OCI-LY1 (cell line): ENCODE results near the gene SRSF7.
A peak's percentile ranks its signal among the peaks of the same experiment; 100 is the strongest.

Experiments used
- H2AFZ ChIP-seq: fragments of 200-600 bp; sonication (generic), shearing (Covaris generic); 2 replicates; pipeline ENCODE4 v1.6.0; 2014; ENCODE audit warnings: antibody characterized with exemption, mild to moderate bottlenecking, low read length
- H3F3A ChIP-seq: fragments of 200-600 bp; sonication (generic), shearing (Covaris generic); 2 replicates; pipeline ENCODE4 v1.6.0; 2014; ENCODE audit warnings: mild to moderate bottlenecking, antibody characterized with exemption, low read length, moderate library complexity; ENCODE audit not compliant: insufficient read depth
- H3K27ac ChIP-seq: fragments of 200-600 bp; sonication (generic); 2 replicates; pipeline ENCODE4 v1.5.1; 2014; ENCODE audit warnings: low read length, mixed run types, mild to moderate bottlenecking, low read depth; ENCODE audit not compliant: poor library complexity, severe bottlenecking
- H3K27me3 ChIP-seq: fragments of 200-600 bp; sonication (generic); 2 replicates; pipeline ENCODE4 v1.6.0; 2014; ENCODE audit warnings: antibody characterized with exemption, mild to moderate bottlenecking, low read length, moderate library complexity; ENCODE audit not compliant: insufficient read depth
- H3K36me3 ChIP-seq: fragments of 200-600 bp; sonication (generic); 2 replicates; pipeline ENCODE4 v1.6.1; 2014; ENCODE audit warnings: mild to moderate bottlenecking, antibody characterized with exemption, low read length, moderate library complexity, mixed read lengths; ENCODE audit not compliant: insufficient read depth
- H3K4me1 ChIP-seq: fragments of 200-600 bp; sonication (generic); 2 replicates; pipeline ENCODE4 v1.5.1; 2014; ENCODE audit warnings: mild to moderate bottlenecking, low read length, moderate library complexity; ENCODE audit not compliant: insufficient read depth, severe bottlenecking
- H3K4me2 ChIP-seq: fragments of 200-600 bp; sonication (generic), shearing (Covaris generic); 2 replicates; pipeline ENCODE4 v1.6.1; 2014; ENCODE audit warnings: low read length
- H3K4me3 ChIP-seq: fragments of 200-600 bp; sonication (generic); 2 replicates; pipeline ENCODE4 v1.5.1; 2014; ENCODE audit warnings: low read length, low read depth, mild to moderate bottlenecking, mixed read lengths; ENCODE audit not compliant: poor library complexity, severe bottlenecking
- H3K79me2 ChIP-seq: fragments of 200-600 bp; shearing (Covaris generic); 2 replicates; pipeline ENCODE4 v1.6.1; 2016; ENCODE audit warnings: mixed run types, low read length, mixed read lengths; ENCODE audit not compliant: insufficient read depth
- H3K9ac ChIP-seq: fragments of 200-600 bp; sonication (generic), shearing (Covaris generic); 2 replicates; pipeline ENCODE4 v1.6.1; 2014; ENCODE audit warnings: mild to moderate bottlenecking, low read length, mixed read lengths
- H3K9me2 ChIP-seq: fragments of 200-600 bp; sonication (generic), shearing (Covaris generic); 2 replicates; pipeline ENCODE4 v1.6.1; 2014; ENCODE audit warnings: low read depth, mild to moderate bottlenecking, low read length, mixed read lengths
- H3K9me3 ChIP-seq: fragments of 200-600 bp; shearing (Covaris generic); 2 replicates; pipeline ENCODE4 v1.6.1; 2014; ENCODE audit warnings: low read length, mixed read lengths
- H4K20me1 ChIP-seq: fragments of 200-600 bp; sonication (generic), shearing (Covaris generic); 2 replicates; pipeline ENCODE4 v1.6.0; 2016; ENCODE audit warnings: mild to moderate bottlenecking, low read length; ENCODE audit not compliant: insufficient read depth
- EZH2 ChIP-seq: fragments of 200-600 bp; sonication (generic), shearing (Covaris generic); IDR thresholded peaks from 2 replicates; pipeline ENCODE4 v1.8.0; 2017; ENCODE audit warnings: borderline replicate concordance, mixed run types, mild to moderate bottlenecking, antibody characterized with exemption, low read length, moderate library complexity, mixed read lengths
- TF ChIP-seq, protein P1 (sequence below): fragments of 200-600 bp; sonication (generic), shearing (Covaris generic); IDR thresholded peaks from 2 replicates; pipeline ENCODE4 v1.5.1; 2017; ENCODE audit warnings: mild to moderate bottlenecking, antibody characterized with exemption, low read length, moderate library complexity, mixed read lengths

Gene SRSF7

DNA sequence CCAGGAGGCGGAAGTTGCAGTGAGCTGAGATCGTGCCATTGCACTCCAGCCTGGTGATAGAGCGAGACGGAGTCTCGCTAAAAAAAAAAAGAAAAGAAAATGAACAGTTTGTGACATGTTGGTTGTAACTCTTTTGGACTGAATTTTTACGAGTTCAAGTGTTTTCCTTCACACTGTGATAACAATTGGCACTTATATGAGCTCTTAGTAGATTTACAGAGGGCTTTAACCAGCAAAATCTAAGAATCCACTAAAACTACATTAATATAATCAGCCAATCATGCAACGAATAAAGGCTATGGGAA, 24.7 kb upstream of the SRSF7 start:
- no peaks in the 10 kb centered on the region for H4K20me1 ChIP-seq
- no peak overlapping the region for H3K27ac ChIP-seq
- no peaks in the 10 kb centered on the region for H3K9me3 ChIP-seq
- peaks cover 6% of the 10 kb centered on the region; the same call in 1 of the 2 replicates for H3K36me3 ChIP-seq
- H3F3A ChIP-seq: no peaks in the 10 kb centered on the region
- H3K9me2 ChIP-seq: no peaks in the 10 kb centered on the region
- peaks cover 8% of the 10 kb centered on the region for H3K79me2 ChIP-seq
- H2AFZ ChIP-seq: 0 out of 2 replicates have a peak overlapping the region, but pooled peaks have one; percentile 37
- no peak overlapping the region for H3K4me2 ChIP-seq
- H3K27me3 ChIP-seq: no peaks in the 10 kb centered on the region
- peaks cover 9% of the 10 kb centered on the region for H3K4me1 ChIP-seq
- TF ChIP-seq EZH2: no peak
- TF ChIP-seq, protein P1, sequence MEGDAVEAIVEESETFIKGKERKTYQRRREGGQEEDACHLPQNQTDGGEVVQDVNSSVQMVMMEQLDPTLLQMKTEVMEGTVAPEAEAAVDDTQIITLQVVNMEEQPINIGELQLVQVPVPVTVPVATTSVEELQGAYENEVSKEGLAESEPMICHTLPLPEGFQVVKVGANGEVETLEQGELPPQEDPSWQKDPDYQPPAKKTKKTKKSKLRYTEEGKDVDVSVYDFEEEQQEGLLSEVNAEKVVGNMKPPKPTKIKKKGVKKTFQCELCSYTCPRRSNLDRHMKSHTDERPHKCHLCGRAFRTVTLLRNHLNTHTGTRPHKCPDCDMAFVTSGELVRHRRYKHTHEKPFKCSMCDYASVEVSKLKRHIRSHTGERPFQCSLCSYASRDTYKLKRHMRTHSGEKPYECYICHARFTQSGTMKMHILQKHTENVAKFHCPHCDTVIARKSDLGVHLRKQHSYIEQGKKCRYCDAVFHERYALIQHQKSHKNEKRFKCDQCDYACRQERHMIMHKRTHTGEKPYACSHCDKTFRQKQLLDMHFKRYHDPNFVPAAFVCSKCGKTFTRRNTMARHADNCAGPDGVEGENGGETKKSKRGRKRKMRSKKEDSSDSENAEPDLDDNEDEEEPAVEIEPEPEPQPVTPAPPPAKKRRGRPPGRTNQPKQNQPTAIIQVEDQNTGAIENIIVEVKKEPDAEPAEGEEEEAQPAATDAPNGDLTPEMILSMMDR: no peak
- H3K4me3 ChIP-seq: no peak overlapping the region
- no peak overlapping the region for H3K9ac ChIP-seq

DNA sequence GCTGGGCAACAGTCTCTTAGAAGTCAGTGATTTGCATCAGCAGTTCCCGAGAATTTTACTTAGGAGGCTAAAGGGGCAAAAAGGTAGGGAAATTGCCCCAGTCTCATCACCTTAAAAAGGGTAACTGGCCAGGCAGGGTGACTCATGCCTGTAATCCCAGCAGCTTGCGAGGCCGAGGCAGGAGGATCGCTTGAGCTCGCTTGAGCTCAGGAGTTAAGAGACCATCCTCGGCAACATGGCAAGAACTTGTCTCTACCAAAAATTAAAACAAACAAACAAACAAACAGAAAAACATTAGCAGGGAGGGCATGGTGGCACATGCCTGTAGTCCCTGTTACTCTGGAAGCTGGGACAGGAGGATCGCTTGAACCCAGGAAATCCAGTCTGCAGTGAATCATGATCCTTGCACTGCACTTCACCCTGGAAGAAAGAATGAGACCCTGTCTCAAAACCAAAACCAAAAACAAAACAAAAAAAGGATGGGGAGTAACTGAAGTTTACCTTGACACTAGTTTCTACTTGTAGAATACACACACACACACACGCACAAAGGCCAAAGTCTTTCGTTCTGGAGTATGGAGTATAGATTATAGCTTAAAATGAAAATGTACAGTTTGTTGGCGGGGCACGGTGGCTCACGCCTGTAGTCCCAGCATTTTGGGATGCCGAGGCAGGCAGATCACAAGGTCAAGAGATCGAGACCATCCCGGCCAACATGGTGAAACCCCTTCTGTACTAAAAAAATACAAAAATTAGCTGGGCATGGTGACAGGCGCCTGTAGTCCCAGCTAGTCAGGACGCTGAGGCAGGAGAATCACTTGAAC, 24.1 kb upstream of the SRSF7 start:
- no peaks in the 10 kb centered on the region for H3K9me3 ChIP-seq
- H3K79me2 ChIP-seq: peaks cover 8% of the 10 kb centered on the region
- H3K9ac ChIP-seq: no peak overlapping the region
- 0 out of 2 replicates have a peak, but pooled peaks cover under 1% of the 10 kb centered on the region for H3K36me3 ChIP-seq
- H3K27me3 ChIP-seq: no peaks in the 10 kb centered on the region
- TF ChIP-seq EZH2: no peak
- TF ChIP-seq, protein P1: no peak
- H3K9me2 ChIP-seq: no peaks in the 10 kb centered on the region
- no peak overlapping the region for H3K4me2 ChIP-seq
- no peak overlapping the region for H3K4me3 ChIP-seq
- no peaks in the 10 kb centered on the region for H4K20me1 ChIP-seq
- H3F3A ChIP-seq: no peaks in the 10 kb centered on the region
- H3K4me1 ChIP-seq: peaks cover 9% of the 10 kb centered on the region
- H3K27ac ChIP-seq: no peak overlapping the region
- no peak overlapping the region for H2AFZ ChIP-seq

DNA sequence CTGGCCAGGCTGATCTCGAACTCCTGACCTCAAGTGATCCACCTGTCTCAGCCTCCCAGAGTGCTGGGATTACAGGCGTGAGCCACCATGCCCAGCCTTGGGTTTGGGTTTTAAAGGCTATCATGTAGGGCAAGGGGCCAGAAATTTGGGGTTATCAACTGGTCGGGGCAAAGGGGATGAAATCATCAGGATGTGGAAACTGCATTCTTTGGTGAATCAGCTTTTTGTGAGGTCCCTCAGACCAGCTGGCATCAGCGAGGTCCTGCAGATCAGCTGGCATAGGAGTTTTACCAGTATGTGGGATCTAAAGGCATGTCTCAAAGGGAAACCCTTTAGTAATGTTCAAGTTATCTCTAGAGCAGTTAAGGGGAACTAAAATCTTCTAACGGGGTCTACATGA, 20.5 kb upstream of the SRSF7 start:
- Histone ChIP-seq H2AFZ (no peak overlapping the region), H3K9me3 (no peaks in the 10 kb centered on the region), H3K4me3 (no peak overlapping the region), H3K9me2 (no peaks in the 10 kb centered on the region), H4K20me1 (no peaks in the 10 kb centered on the region), H3F3A (no peaks in the 10 kb centered on the region), H3K27me3 (no peaks in the 10 kb centered on the region), H3K9ac (no peak overlapping the region), H3K79me2 (no peaks in the 10 kb centered on the region), H3K4me2 (no peak overlapping the region), H3K27ac (no peak overlapping the region), H3K4me1 (no peaks in the 10 kb centered on the region), H3K36me3 (no peaks in the 10 kb centered on the region)
- TF ChIP-seq, protein P1: no peak
- TF ChIP-seq EZH2: no peak
